ENCODE data around the gene INTS11. TPM values are rescaled to one million over a fixed set of nuclear protein-coding genes. Genes with fewer than 3 reads are reported as not detected.

INTS11 gene
- total and polyA plus RNA-seq, 9 of the 15 experiments (the other 6 are each of a cell fraction or from before 2014, with no cell fraction given): 3.6 to 183 (median 110) TPM

DNA sequence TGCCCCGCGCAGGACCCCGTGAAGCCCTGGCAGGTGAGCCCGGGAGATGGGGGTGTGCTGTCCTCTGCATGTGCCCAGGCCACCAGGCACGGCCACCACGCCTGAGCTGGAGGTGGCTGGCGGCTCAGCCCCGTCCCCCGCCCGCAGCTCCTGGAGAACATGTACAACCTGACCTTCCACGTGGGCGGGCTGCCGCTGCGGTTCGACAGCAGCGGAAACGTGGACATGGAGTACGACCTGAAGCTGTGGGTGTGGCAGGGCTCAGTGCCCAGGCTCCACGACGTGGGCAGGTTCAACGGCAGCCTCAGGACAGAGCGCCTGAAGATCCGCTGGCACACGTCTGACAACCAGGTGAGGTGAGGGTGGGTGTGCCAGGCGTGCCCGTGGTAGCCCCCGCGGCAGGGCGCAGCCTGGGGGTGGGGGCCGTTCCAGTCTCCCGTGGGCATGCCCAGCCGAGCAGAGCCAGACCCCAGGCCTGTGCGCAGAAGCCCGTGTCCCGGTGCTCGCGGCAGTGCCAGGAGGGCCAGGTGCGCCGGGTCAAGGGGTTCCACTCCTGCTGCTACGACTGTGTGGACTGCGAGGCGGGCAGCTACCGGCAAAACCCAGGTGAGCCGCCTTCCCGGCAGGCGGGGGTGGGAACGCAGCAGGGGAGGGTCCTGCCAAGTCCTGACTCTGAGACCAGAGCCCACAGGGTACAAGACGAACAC lies 8.5 kb upstream of the INTS11 start (continued):
- no peak for TF ChIP-seq SAFB (IDR thresholded peaks at IDR 0.05; ENCODE audit: borderline replicate concordance, low read depth, low read length)
- TF ChIP-seq RBM15 (IDR thresholded peaks at IDR 0.05; ENCODE audit: insufficient read depth, low read length): no peak
- no peak for TF ChIP-seq NFRKB (IDR thresholded peaks at IDR 0.05; ENCODE audit: low read depth)
- no peak for TF ChIP-seq ZNF583 (CRISPR knock-in tag; IDR thresholded peaks at IDR 0.05)
- TF ChIP-seq, protein P1, sequence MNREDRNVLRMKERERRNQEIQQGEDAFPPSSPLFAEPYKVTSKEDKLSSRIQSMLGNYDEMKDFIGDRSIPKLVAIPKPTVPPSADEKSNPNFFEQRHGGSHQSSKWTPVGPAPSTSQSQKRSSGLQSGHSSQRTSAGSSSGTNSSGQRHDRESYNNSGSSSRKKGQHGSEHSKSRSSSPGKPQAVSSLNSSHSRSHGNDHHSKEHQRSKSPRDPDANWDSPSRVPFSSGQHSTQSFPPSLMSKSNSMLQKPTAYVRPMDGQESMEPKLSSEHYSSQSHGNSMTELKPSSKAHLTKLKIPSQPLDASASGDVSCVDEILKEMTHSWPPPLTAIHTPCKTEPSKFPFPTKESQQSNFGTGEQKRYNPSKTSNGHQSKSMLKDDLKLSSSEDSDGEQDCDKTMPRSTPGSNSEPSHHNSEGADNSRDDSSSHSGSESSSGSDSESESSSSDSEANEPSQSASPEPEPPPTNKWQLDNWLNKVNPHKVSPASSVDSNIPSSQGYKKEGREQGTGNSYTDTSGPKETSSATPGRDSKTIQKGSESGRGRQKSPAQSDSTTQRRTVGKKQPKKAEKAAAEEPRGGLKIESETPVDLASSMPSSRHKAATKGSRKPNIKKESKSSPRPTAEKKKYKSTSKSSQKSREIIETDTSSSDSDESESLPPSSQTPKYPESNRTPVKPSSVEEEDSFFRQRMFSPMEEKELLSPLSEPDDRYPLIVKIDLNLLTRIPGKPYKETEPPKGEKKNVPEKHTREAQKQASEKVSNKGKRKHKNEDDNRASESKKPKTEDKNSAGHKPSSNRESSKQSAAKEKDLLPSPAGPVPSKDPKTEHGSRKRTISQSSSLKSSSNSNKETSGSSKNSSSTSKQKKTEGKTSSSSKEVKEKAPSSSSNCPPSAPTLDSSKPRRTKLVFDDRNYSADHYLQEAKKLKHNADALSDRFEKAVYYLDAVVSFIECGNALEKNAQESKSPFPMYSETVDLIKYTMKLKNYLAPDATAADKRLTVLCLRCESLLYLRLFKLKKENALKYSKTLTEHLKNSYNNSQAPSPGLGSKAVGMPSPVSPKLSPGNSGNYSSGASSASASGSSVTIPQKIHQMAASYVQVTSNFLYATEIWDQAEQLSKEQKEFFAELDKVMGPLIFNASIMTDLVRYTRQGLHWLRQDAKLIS (CRISPR knock-in tag; IDR thresholded peaks at IDR 0.05): no peak
- TF ChIP-seq HIVEP1 (CRISPR knock-in tag; IDR thresholded peaks at IDR 0.05): no peak
- TF ChIP-seq RBM39 (optimal IDR thresholded peaks at IDR 0.05; ENCODE audit: low read depth, low read length): no peak
- no peak for TF ChIP-seq SMARCE1 (IDR thresholded peaks at IDR 0.05)
- TF ChIP-seq CEBPB (tag; IDR thresholded peaks at IDR 0.05): no peak
- 0 out of 2 replicates have a peak, but pooled peaks have one; percentile 3 for TF ChIP-seq POLR2AphosphoS5 (IDR thresholded peaks at IDR 0.05; ENCODE audit: control insufficient read depth, insufficient read depth, low read depth, low read length)
- peak; percentile 21 for TF ChIP-seq CCNT2 (IDR thresholded peaks at IDR 0.05; ENCODE audit: borderline replicate concordance, extremely low read depth, insufficient read length, low read depth, low read length)
- TF ChIP-seq MAFK (IDR thresholded peaks at IDR 0.05; ENCODE audit: low read length): no peak
- no peak for TF ChIP-seq EP300 (IDR thresholded peaks at IDR 0.05; ENCODE audit: low read length)
- TF ChIP-seq, protein P2, sequence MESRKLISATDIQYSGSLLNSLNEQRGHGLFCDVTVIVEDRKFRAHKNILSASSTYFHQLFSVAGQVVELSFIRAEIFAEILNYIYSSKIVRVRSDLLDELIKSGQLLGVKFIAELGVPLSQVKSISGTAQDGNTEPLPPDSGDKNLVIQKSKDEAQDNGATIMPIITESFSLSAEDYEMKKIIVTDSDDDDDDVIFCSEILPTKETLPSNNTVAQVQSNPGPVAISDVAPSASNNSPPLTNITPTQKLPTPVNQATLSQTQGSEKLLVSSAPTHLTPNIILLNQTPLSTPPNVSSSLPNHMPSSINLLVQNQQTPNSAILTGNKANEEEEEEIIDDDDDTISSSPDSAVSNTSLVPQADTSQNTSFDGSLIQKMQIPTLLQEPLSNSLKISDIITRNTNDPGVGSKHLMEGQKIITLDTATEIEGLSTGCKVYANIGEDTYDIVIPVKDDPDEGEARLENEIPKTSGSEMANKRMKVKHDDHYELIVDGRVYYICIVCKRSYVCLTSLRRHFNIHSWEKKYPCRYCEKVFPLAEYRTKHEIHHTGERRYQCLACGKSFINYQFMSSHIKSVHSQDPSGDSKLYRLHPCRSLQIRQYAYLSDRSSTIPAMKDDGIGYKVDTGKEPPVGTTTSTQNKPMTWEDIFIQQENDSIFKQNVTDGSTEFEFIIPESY (CRISPR knock-in tag; IDR thresholded peaks at IDR 0.05): peak; percentile 88
- TF ChIP-seq YBX1 (IDR thresholded peaks at IDR 0.05): no peak
- peak; percentile 8; the same call in 1 of the 2 replicates for TF ChIP-seq POLR2A (conservative IDR thresholded peaks at IDR 0.05)
- no peak for TF ChIP-seq RBBP5 (IDR thresholded peaks at IDR 0.05; ENCODE audit: borderline replicate concordance, insufficient read depth, low read length, poor library complexity, severe bottlenecking)
- peak; percentile 36 for TF ChIP-seq POLR2G (IDR thresholded peaks at IDR 0.05; ENCODE audit: low read depth, low read length)
- TF ChIP-seq NCOA2 (IDR thresholded peaks at IDR 0.05; ENCODE audit: partially characterized antibody in 2 of 2): no peak
- TF ChIP-seq SUPT5H (IDR thresholded peaks at IDR 0.05): peak; percentile 18; the same call in 1 of the 2 replicates
- no peak for TF ChIP-seq PTTG1 (tag; IDR thresholded peaks at IDR 0.05; ENCODE audit: low read depth)
- TF ChIP-seq ZNF165 (CRISPR knock-in tag; IDR thresholded peaks at IDR 0.05; ENCODE audit: borderline replicate concordance): no peak
- no peak for TF ChIP-seq MTA1 (IDR thresholded peaks at IDR 0.05; ENCODE audit: borderline replicate concordance)
- TF ChIP-seq SRSF3 (IDR thresholded peaks at IDR 0.05; ENCODE audit: insufficient read depth, low read length): no peak
- TF ChIP-seq RB1 (IDR thresholded peaks at IDR 0.05; ENCODE audit: low read depth): no peak; the same call in 1 of the 2 replicates

Measured in K562 (cell line).